Body of pancreas (tissue), 4 donors: ENCODE results near the gene GALNT2.

Experiments used
- POLR2A ChIP-seq, 3 donors: fragments of 450-650 bp; IDR thresholded peaks; one replicate each; pipeline ENCODE4 v1.6.1; 2016; ENCODE audit warnings: antibody characterized with exemption in 3 of 3, mild to moderate bottlenecking in 2 of 3
- TF ChIP-seq, protein P1 (sequence below), 7 experiments: fragments of 450-650 bp in 4 of 7; fragments of 200-600 bp in 3 of 7; sonication (generic) in 3 of 7; IDR thresholded peaks; one replicate each; pipeline ENCODE4 v1.5.1; 2016 to 2019; ENCODE audit warnings: antibody characterized with exemption in 7 of 7

DNA sequence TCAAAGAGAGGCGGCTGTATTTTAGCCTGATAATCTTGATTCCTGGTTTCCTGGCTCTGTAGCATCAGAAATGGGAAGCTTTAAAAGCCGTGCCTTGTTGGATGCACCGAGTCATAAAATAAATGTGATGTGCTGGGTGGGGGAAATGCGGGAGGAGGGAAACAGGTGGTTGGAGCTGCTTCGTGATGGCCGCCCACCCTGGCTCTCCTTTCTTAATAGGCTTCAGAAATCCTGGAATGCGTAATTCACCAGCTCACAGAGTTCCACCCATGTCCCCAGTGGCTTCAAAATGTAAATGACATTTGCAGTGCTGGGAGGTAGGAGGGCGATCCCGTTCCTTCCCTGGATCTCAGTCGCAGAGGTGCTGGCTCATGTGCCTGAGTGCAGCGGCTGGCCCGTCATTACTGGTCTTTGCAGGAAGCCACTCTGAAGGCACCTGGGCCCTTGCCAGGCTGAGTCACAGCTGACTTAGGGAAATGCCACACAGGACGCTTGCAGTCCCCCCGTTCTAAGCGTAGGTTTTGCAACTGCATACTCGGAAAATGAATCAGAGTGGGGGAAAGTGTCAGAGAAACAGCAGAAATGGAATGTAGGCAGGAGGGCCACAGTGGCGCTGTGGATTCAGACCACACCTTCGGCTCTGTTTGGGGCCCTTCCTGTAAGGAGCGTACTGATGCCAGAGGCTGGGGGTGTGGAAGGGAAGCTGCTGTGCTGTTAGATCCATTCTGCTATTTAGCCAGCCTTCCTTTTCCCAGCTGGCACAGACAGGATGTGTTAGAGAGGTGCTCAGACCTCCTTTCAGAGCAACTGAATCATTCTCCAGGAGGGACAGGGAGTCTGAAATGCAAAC lies 37.6 kb downstream of the GALNT2 start:
- TF ChIP-seq, protein P1, sequence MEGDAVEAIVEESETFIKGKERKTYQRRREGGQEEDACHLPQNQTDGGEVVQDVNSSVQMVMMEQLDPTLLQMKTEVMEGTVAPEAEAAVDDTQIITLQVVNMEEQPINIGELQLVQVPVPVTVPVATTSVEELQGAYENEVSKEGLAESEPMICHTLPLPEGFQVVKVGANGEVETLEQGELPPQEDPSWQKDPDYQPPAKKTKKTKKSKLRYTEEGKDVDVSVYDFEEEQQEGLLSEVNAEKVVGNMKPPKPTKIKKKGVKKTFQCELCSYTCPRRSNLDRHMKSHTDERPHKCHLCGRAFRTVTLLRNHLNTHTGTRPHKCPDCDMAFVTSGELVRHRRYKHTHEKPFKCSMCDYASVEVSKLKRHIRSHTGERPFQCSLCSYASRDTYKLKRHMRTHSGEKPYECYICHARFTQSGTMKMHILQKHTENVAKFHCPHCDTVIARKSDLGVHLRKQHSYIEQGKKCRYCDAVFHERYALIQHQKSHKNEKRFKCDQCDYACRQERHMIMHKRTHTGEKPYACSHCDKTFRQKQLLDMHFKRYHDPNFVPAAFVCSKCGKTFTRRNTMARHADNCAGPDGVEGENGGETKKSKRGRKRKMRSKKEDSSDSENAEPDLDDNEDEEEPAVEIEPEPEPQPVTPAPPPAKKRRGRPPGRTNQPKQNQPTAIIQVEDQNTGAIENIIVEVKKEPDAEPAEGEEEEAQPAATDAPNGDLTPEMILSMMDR (IDR thresholded peaks at IDR 0.05) = peak in 2 of 7 experiments; percentile 6 to 10
- peak in 2 of 3 donors; percentile 48 to 59 for TF ChIP-seq POLR2A (IDR thresholded peaks at IDR 0.05)
